Measurements from ENCODE around the gene TCAP.

- no peak for TF ChIP-seq CTCF (IDR thresholded peaks at IDR 0.05)
- no peak for TF ChIP-seq POLR2A (IDR thresholded peaks at IDR 0.05)
These were observed 11.9 kb upstream of the TCAP start for GRCh38 chr17:39653316-39653661.
